Superior temporal gyrus (tissue), 1 donor: ENCODE measurements around the gene STAC.

Experiments
- DNase-seq: peaks from one replicate; pipeline ENCODE4 v3.0.0-alpha.2; 2016; ENCODE audit errors: extremely low spot score

Gene STAC

GRCh38 chr3:36595511-36595910 lies 215.2 kb downstream of the STAC start:
- no peak for DNase-seq

GRCh38 chr3:36596419-36596818 lies 216.1 kb downstream of the STAC start:
- no peak for DNase-seq

DNA sequence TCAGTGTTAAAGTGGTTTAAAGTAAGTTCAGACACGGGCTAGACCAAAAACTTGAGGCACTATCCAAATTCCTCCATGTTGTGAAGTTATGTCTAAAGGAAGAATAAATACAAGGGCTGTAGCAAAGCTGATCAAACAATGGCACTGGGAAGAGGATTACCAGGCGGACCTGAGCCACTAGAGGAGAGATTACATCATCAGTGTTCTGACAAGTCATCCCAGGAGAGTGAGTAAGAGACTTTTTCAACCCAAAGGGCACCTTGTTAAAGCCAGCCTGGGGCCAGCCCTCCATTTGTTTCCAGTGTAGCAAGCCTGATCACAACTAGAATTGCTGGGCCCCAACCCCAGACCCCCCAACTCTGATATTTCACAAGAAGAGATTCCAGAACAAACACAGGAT lies 217.1 kb downstream of the STAC start:
- no peak for DNase-seq
